Renal pelvis (tissue), 4 donors: Measurements from ENCODE around the gene MGMT. TPM values are rescaled to one million over a fixed set of nuclear protein-coding genes. Genes with fewer than 3 reads are reported as not detected.
A peak's percentile ranks its signal among the peaks of the same experiment; 100 is the strongest.

Experiments
- DNase-seq: peaks from one replicate; pipeline ENCODE4 v3.0.0-alpha.2; 2013
- polyA plus RNA-seq, 3 donors: library from polyadenylated mRNA; unstranded; fragments of 120-200 nt; gene quantifications; one replicate each; pipeline ENCODE4 v1.2.1, GENCODE V29; 2013; ENCODE audit not compliant: insufficient read length in 3 of 3

MGMT gene
- polyA plus RNA-seq, 3 donors, result 14.1 to 24.1 (median 21.3) TPM

DNA sequence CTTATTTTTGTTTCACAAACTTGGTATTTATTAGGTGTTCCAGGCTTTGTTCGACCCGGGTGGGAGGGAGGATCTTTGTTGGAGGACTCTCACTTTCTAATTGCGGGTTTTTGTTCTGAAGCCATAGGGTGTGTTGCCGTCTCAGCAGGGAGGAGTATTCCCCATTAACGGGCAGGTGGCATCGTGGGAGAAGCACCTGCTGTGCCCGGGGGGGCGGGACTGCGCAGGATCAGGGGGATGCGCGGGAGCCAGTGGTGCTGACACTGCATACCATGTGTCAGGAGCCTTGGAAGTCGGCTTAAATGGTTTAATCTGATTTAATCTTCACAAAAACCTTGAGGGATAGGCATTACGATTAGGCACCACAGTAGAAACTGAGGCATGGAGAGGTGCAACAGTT, 113.0 kb downstream of the MGMT start:
- DNase-seq, result no peak

DNA sequence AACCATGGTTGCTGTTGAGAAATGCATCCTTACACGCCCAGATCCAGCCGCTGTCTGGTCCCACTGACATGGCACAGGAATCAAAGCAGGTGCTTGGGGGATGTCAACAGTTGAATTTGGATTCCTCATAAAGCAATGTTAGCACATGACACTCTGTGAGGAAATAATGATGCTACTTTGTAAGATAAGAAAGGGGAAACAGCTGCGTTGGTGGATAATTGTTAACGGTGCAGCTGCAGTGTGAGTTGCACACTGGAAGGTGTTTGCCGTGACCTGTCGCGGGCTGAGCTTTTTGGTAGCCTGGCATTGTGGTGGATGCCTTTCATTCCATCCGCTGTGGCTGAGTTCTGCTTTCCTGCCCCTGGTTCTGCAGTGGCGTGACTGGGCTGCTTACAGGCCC, 113.9 kb downstream of the MGMT start:
- no peak for DNase-seq

DNA sequence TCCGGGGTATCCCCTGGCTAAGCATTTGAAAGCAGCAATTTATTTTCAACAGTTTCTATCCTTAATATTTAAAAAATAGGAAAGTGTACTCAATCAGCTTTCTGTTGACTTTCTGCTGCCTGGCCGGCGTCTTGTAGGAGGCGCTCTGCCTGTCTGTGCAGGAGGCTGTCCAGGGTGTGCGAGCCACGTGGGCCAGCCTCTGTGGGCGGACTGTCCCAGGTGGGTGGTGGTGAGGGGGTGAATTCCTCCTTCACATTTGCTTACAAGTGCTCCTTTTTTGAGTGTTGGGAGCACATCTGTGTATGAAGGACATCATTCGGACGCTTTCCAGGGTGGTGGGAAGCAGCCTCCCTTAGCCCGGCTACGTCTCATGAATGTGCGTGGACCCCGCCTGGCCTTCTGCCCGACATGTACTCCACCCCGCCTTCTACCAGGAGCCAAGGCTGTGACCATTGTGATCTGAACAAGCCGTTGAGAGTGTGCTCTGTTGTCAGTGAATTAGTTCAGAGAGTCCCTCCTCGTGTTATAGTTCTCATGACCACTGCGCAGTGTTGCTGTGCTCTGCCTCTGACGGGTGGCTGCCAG, 114.9 kb downstream of the MGMT start:
- DNase-seq, result no peak

DNA sequence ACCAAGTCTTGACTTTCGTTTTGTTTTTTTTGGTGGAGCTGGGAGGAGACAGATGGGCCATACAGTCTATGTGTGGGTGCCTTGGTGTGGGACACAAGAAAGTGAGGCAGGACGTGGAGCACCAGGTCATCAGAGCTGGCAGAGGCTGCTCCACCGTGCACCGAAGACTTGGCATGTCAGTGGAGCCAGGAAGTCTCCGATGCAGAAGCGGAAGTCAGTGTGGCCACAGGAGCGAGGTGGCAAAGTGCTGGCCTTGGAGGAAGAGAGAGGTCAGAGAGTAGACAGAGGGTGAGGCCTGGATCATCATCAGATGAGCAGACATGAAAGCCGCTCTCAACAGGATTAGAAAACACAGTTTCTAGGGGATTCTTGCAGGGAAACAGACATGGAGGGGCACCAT, 116.8 kb downstream of the MGMT start:
- no peak for DNase-seq

DNA sequence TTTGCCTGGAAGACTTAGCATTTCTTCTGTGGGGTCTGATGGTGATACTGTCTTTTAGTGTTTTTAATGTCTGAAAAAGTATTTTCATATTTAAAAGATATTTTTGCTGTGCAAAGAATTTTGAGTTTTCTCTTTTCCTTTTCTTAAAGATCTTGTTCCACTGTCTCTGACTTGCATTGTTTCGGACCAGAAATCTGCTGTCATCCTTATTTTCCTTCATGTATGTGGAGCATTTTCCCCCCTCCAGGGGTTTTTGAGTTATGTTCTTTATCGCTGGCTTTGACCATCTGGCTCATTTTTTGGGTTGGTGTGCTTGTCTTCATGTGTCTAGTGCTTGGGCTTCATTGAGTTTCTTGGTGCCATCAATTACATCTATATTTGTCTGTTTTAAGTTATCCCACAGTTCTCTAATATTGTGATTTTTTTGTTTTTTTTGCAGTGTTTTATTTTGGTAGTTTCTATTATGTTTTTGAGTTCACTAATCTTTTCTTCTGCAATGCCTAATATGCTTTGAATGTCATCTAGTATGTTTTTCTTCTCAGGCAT, 119.9 kb downstream of the MGMT start:
- no peak for DNase-seq

DNA sequence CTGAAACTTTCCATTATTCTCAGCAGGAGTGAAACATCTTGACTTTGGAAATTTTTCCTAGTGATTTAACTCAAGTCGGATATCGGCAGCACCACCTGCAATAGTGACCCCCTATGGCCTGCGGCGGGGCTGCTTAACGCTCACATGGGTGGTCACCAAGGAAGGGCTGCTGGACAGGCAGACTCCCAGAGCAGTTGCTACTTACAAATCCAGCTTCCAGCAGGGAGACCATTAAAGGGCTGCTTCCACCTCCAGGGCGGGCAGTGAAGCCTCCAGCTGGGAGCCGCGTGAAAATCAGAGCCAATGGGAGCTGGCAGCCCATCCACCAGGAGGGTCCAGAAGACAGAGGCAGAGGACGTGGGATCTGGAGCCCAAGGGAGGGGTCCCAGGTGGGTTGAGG, 122.5 kb downstream of the MGMT start:
- no peak for DNase-seq

DNA sequence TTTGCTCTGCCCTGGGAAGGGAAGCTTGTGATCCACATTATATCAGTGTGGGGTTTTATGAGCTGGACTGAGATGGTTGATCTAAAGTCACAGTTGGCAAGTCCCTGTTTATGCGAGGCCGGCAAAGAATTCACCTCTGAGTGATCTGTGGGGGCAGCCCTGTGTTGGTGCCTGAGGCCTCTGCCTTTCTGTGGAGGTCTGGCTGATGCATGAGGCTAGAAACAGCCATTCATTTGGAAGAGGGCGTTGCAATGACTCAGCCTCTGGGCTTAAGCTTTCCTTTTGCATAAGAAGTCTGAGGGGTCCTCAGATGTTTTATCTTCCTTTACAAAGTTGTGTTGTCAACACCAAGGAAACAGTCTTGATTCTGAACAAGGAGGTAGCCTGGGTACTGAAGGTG, 126.9 kb downstream of the MGMT start:
- DNase-seq, result no peak

DNA sequence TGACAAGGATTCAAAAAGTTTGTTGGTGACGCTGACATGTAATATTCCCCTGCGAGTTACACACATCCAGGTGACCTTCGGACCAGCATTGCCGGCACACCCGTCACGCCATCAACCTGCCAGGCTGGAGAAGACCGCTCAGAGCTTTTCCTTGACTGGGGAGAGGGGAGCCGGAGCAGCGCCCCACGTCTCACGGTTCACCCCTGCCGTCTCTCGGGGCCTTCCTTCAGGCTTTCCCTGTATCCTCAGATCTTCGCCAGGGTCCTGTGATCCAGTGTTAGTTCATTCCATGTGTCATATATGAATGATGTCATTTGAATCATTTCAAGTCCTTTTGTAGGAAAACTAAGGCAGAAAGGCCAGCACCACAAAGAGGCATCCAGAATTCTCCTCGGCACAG, 127.8 kb downstream of the MGMT start:
- no peak for DNase-seq

DNA sequence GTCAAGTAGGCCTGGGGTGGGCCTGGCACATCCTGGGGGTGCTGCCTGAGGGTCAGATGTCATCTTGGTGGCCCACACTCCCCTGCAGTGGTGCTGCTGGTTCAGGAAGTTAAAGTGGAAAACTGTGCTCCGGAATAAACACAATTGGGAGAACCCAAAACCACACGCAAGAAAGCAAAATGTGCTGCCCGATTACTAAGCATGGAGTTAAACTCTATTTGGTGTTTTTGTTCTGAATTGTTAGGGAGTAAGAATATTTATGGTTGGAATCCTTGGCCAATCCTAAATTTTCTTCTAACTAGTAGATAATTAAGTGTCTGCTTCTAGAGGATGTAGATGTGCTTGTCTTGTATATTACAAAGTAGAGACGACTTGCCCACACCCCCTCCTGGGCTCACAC, 131.4 kb downstream of the MGMT start:
- DNase-seq, result no peak

DNA sequence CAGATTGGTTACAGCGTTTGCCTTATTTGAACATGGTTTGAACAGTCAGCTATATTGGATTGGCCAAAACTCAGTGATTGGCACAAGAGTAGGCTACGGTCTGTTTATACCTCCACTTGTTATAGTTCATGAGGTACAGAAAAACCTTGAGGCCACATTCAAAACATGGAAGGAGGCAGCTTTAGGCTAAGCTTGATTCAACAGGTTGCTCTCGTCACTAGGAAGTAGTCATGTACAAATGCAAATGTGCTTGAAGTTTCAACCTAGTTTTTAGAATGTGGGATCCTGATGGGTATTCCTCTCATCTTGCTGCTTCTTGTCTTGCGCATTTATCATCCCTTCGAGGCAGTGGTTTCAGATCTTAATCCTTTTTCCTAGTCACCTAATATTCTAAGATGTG, 132.1 kb downstream of the MGMT start:
- no peak for DNase-seq

DNA sequence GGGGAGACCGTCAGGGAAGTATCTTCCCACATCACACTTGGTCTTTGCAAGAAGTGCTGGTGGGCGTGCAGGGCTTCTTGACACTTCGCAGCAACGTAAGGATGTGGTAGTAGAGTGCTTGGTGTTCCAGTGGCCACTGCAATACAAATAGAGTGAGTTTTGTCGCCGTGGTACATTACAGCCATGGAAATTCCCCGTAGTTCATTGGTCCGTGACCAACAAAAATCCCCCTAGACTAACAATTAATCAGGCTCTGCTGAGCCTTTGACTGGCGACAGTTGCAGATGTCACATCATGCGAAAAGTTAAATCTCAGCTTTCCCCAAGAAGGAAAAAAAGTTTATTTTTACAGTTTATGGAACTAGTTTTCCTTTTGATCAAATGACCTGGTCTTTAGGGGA, 134.7 kb downstream of the MGMT start:
- peak; percentile 39 for DNase-seq

DNA sequence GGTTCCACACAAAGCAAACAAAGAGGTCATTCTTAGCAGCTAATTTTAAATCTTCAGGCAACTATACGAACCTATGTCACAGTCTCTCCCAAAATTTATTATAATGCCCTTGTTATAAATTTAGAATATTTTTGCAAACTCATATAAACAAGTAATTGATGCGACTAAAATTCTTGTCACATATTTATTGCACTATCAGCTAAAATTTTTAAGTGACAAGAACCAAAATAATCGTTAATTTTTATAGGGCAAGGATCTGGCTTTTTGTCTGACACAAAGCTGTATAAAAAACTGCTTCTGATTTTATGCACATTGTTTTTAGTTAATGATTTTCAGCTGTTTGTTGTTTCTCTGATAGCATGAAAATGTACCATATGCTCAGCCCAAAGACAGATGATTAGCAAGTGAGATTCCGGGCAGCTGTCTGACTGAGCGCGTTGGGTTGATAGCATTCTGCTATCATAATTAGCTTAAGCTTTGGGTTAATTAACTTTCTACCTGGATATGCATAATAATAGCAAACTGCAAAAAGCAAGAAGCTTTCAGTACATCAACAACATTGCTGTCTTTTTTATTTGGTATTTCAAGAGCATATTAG, 136.0 kb downstream of the MGMT start:
- no peak for DNase-seq

DNA sequence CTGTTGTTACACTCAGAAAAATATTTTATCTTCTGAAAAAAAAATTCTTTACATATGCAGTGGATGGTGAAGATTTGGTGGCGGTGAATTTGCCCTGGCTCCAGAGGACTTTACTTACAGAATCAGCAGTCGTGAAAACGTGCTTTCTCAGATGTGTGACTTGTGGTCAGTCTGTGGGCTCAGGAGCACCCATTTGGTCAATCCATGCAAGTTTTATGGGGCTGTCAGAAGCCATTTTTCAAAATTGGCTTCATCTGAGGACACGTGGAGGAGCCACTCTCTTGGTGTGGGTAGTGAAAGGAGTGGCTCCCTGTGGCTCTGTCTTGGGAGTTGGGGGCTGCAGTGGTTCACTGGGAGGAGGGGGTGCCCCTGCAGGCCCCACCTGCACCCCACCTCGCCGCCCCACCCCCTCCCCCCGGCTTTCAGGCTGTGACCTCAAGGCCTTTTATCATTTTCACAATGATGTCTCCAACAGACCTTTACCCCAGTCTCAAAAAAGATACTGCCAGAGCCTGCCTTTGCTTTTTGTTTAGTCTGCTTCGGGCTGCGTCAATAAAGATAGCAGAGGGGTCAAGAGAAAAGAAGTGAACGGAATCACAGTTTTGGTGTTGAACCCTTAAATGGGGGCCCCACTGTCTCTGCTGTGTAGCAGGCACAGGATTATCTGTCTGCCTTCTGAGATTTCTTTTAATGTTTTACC, 137.4 kb downstream of the MGMT start:
- no peak for DNase-seq

DNA sequence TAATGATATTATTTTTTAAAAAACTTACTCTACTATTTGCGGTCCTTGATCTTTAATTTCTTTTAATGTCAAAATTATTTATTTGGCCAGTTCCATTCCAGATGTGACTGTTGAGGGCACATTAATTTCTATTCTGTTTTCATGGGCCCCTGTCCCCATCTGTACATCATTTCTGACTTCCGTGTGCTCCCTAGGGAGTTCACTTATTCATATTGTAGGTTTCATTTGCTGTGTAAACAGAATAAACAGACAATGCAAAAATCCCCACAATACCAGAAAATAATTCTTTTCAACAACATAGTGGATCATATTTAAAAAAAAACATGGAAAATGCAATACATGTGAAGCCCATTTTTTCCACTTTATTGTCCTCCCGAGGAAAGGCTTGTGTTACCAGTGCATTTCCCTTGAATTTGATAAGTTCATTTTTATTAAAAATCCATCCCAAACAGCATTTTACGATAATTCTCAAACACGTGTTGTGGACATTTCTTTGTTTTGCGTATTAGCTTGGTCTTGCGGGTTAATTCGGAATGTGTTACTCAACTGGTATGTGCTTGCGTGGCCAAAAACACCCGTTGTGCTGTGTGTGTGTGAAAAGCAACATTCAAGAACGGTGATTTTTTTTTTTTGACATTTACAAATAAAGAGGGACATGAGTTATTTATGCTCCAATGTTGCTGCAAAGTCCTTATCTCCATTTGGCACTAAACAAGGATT, 138.4 kb downstream of the MGMT start:
- DNase-seq, result no peak

DNA sequence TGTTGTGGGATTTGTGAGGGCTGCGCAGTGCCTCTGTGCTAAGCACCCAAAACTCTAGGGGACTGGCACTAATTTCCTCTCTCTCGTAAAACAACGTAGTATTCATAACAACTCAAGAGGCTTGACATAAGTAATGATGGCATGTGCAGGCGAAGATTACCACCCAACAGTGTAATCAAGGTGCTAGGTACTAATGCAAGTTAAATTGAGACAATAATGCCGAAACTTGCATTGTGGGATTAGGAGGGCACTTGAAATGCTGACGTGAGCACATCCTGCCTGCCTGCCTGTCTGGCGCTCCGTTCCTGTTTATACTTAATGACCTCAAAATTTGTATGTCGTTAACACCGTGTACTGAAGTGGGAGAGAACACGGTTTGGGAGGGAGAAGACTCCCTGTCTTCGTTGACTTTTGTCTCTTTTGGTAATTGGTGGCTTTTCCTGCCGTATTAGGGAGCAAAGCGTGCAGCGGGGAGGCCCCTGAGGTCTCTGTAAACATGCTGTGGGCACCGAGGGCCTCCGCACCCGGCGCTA, 139.0 kb downstream of the MGMT start:
- DNase-seq, result no peak

DNA sequence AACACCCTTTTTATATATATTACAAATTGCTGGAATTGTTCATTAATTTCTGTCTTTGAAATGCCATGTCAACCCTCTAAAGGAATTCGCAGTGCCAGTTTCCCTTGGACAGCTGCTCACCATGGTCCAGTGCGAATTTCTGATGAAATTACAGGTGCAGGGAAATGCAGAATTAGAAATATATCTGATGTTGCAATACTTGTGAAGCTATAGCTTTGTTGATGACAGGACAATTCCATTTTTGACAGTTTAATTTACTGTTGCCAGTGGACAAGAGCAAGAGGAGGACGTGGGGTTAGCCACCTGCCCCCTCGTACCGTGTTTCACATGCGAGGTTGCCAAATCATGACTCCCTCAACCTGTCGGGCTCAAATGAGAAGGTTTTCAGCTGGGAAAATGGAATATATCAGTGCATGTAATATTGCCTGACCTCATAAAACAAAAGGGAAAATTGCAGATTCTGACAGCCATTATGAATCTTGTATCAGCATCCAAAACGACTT, 140.6 kb downstream of the MGMT start:
- DNase-seq, result no peak

DNA sequence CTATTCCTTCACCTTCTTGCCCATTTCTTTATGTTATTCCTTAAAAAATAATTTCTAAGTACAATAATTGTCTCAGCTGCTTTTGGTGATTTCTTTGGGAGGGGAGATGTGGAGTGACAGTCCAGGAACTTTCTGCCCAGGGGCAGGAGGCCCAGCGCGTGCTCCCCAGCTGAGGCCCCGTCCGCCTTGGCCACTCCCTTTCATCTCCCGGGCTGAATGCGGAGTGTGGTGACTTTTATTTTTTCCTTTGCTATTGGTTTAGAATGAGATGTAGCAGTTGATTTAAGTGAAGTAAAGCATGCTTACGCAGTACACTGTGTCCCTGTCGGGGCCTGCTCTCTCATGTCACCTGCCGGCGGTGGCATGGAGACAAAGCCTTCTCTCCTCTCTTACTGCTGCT, 141.6 kb downstream of the MGMT start:
- DNase-seq, result no peak

DNA sequence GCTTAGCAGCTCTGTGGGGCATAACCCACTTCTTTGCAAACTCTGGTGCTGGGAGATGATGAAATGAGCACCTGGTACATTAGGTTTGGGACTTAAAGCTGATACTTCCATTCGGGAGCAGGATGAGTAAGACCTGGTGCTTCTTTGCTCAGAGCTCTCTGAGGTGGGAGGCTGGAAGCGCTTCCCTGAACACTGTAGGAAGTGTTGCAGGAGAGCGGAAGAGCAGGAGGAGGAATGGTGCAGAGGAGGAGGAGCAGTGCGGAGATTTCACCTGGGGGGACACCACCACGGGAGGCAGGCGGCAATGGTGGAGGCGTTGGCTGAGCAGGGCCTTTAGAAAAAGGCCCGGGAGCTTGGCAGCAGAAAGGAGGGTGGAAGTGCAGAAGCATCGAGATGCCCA, 142.5 kb downstream of the MGMT start:
- DNase-seq, result no peak

DNA sequence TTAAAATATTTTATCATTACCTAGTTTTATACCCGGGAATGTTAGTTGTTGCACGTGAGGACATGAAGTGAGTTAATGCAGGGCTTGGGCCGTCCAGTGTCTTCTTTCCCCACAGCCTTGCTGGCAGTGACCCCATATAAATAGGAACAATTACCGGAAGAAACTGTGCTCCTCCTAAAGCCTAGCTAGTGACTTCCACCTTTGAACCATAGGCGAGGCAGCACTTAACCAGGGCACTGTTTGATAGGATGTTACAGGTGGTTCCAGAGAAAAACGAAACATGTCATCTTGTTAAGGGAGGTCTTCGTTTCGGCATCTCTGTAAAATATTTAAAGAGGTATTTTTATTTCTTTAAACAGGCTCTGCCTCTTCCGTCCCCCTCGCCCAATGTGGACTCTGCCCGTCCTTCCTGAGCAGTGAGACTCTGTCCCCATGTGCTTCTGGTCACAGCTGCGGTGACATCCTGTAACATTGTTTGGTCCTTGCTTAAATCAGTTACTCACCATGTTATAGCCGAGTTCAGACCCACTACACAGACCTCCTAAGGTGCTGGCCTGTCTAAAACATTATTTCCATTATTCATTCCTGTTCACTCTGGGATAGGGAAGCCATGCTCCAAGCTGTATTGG, 145.6 kb downstream of the MGMT start:
- no peak for DNase-seq

DNA sequence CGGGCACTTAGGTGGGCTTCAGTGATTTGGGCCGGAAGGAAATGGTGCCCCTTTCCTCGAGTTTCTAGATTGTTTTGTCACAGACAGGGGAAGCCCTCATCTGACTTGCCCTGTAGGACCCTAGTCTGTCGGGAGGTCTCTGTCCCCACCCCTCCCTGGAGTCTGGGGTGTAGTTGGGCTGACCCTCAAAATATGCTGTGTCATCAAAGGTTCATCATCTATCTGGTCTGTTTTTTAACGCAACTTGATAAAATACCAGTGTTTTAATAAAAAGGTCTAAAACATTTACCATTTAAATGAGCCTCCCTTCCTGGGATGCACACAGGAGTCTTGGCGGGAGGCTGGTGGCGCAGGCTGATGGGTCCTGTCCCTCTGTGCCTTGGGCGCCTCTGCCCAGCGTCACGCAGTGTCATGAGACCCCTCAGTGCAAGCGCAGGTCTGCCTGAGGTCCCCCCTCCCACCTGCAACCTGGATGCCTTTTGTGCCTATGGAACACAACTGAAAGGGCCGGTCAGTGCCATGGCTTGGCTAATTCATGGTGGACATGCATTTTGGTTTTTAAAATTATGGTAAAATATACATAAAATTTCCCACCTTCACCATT, 146.4 kb downstream of the MGMT start:
- no peak for DNase-seq

DNA sequence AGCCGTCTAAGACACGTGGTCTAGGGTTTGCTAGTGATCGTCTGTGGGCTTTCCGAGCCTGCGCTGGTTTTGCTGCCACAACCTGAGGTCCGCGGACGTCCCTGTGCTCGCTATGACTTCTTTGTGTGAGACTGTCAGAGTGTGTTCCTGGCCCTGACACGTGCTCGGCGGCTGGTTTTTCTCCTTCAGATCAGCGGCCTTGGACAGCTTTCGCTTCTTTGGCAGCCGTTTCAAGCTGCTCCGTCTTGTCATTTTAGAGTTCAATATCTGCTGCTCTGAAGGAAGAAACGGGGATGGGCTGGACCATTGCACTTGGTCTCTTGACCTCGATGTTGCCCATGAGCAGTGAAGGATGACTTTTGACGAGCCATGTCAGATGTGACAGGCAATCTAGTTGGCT, 147.3 kb downstream of the MGMT start:
- no peak for DNase-seq
